GM23338 (cell line): Measurements from ENCODE around the gene LNX1.

Experiments
- CREB1 ChIP-seq: fragments of 250-450 bp; sonication (Bioruptor Pico); IDR thresholded peaks from 2 replicates; pipeline ENCODE4 v1.5.0; 2020; ENCODE audit warnings: low read depth, mild to moderate bottlenecking, moderate library complexity
- EZH2phosphoT487 ChIP-seq: fragments of 200-600 bp; sonication (generic); IDR thresholded peaks from one replicate; pipeline ENCODE4 v1.8.1; 2018; ENCODE audit warnings: antibody characterized with exemption; ENCODE audit not compliant: unreplicated experiment
- POLR2AphosphoS5 ChIP-seq: IDR thresholded peaks from 2 replicates; pipeline ENCODE4 v1.6.1; 2016; ENCODE audit warnings: antibody characterized with exemption, low read depth
- ZNF114 ChIP-seq: fragments of 250-450 bp; sonication (Bioruptor Pico); IDR thresholded peaks from 2 replicates; pipeline ENCODE4 v1.5.0; 2020; ENCODE audit warnings: mild to moderate bottlenecking, moderate library complexity
- TF ChIP-seq, protein P1 (sequence below), 2 experiments: fragments of 200-600 bp in 1 of 2; sonication (generic) in 1 of 2; conservative IDR thresholded peaks; 2 replicates each; pipeline versions ENCODE4 v1.5.1 to v1.6.1; 2016 to 2017; ENCODE audit warnings: antibody characterized with exemption in 2 of 2, low read depth in 2 of 2, mild to moderate bottlenecking in 2 of 2, moderate library complexity in 1 of 2
- TF ChIP-seq, protein P2 (sequence below): IDR thresholded peaks from one replicate; pipeline ENCODE4 v1.6.1; 2018; ENCODE audit warnings: antibody characterized with exemption; ENCODE audit not compliant: unreplicated experiment

DNA sequence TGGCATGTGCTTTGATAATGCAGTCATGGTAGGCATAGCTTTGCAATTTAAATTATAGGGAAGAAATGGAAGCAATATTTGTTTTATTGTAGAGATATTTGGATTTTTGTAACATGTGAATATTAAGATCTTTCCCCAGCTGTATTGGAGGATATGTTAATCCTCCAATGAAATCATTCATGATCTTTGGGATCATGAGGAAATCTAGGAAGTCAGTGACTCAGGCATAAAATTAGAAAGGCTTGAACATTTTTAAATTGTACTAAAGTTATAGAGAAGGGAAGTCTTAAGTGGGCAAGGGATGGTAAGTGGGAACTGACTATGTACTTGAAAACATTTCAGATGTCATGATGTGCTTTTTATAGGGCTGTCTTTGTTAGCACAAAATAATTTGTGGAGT lies 167.0 kb downstream of the LNX1 start:
- TF ChIP-seq, protein P1, sequence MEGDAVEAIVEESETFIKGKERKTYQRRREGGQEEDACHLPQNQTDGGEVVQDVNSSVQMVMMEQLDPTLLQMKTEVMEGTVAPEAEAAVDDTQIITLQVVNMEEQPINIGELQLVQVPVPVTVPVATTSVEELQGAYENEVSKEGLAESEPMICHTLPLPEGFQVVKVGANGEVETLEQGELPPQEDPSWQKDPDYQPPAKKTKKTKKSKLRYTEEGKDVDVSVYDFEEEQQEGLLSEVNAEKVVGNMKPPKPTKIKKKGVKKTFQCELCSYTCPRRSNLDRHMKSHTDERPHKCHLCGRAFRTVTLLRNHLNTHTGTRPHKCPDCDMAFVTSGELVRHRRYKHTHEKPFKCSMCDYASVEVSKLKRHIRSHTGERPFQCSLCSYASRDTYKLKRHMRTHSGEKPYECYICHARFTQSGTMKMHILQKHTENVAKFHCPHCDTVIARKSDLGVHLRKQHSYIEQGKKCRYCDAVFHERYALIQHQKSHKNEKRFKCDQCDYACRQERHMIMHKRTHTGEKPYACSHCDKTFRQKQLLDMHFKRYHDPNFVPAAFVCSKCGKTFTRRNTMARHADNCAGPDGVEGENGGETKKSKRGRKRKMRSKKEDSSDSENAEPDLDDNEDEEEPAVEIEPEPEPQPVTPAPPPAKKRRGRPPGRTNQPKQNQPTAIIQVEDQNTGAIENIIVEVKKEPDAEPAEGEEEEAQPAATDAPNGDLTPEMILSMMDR (conservative IDR thresholded peaks at IDR 0.05; ENCODE audit: low read depth in 2 of 2) = no peak
- no peak for TF ChIP-seq ZNF114 (CRISPR knock-in tag)
- no peak for TF ChIP-seq POLR2AphosphoS5
- TF ChIP-seq, protein P2, sequence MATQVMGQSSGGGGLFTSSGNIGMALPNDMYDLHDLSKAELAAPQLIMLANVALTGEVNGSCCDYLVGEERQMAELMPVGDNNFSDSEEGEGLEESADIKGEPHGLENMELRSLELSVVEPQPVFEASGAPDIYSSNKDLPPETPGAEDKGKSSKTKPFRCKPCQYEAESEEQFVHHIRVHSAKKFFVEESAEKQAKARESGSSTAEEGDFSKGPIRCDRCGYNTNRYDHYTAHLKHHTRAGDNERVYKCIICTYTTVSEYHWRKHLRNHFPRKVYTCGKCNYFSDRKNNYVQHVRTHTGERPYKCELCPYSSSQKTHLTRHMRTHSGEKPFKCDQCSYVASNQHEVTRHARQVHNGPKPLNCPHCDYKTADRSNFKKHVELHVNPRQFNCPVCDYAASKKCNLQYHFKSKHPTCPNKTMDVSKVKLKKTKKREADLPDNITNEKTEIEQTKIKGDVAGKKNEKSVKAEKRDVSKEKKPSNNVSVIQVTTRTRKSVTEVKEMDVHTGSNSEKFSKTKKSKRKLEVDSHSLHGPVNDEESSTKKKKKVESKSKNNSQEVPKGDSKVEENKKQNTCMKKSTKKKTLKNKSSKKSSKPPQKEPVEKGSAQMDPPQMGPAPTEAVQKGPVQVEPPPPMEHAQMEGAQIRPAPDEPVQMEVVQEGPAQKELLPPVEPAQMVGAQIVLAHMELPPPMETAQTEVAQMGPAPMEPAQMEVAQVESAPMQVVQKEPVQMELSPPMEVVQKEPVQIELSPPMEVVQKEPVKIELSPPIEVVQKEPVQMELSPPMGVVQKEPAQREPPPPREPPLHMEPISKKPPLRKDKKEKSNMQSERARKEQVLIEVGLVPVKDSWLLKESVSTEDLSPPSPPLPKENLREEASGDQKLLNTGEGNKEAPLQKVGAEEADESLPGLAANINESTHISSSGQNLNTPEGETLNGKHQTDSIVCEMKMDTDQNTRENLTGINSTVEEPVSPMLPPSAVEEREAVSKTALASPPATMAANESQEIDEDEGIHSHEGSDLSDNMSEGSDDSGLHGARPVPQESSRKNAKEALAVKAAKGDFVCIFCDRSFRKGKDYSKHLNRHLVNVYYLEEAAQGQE = no peak
- no peak for TF ChIP-seq CREB1 (CRISPR knock-in tag)
- TF ChIP-seq EZH2phosphoT487 = no peak
